ENCODE results near the gene MOBP.
"Not testable (repeated sequence)": the region's sequence is repeated elsewhere in the genome, so short reads cannot be mapped to it uniquely, and the experiment has no call there.

MOBP gene

GRCh38 chr3:39440316-39440715 lies 27.2 kb upstream of the MOBP start:
- Mint-ChIP-seq H3K36me3 (no peaks in the 10 kb centered on the region), H3K9me3 (no peaks in the 10 kb centered on the region), H3K4me3 (no peak overlapping the region), H3K27ac (no peak overlapping the region), H3K4me1 (peaks cover 0 to under 1% of the 10 kb centered on the region in 2 donors), H3K27me3 (no peaks in the 10 kb centered on the region)
- no peak for ATAC-seq (replicated peaks)
- no peak for DNase-seq

GRCh38 chr3:39443530-39443929 lies 23.9 kb upstream of the MOBP start:
- Mint-ChIP-seq H3K4me1 (peaks cover 7 to 11% of the 10 kb centered on the region in 2 donors), H3K9me3 (no peaks in the 10 kb centered on the region), H3K4me3 (no peak overlapping the region), H3K36me3 (no peaks in the 10 kb centered on the region), H3K27me3 (peaks cover 3 to 9% of the 10 kb centered on the region in 2 donors), H3K27ac (no peak overlapping the region)
- no peak for DNase-seq
- no peak for ATAC-seq (replicated peaks)

- ATAC-seq (replicated peaks): peak; percentile 68 to 82
- DNase-seq: no peak
- Mint-ChIP-seq H3K36me3 (no peaks in the 10 kb centered on the region), H3K27me3 (peaks cover 7 to 18% of the 10 kb centered on the region in 2 donors), H3K27ac (no peak overlapping the region), H3K4me1 (peaks cover 7 to 11% of the 10 kb centered on the region in 2 donors), H3K4me3 (no peak overlapping the region), H3K9me3 (no peaks in the 10 kb centered on the region)
These were observed 21.6 kb upstream of the MOBP start for GRCh38 chr3:39445927-39446326.

GRCh38 chr3:39446444-39446843 lies 21.0 kb upstream of the MOBP start:
- no peak overlapping the region for H3K27ac Mint-ChIP-seq
- no peak for DNase-seq
- ATAC-seq (replicated peaks): no peak
- H3K27me3 Mint-ChIP-seq: peaks cover 7 to 21% of the 10 kb centered on the region in 2 donors
- H3K4me1 Mint-ChIP-seq: peaks cover 7 to 11% of the 10 kb centered on the region in 2 donors
- H3K36me3 Mint-ChIP-seq: no peaks in the 10 kb centered on the region
- no peak overlapping the region for H3K4me3 Mint-ChIP-seq
- no peaks in the 10 kb centered on the region for H3K9me3 Mint-ChIP-seq

GRCh38 chr3:39447637-39448483 lies 19.6 kb upstream of the MOBP start:
- peak; percentile 83 to 84 for ATAC-seq (replicated peaks)

GRCh38 chr3:39448506-39449233 lies 18.8 kb upstream of the MOBP start:
- no peaks in the 10 kb centered on the region for H3K36me3 Mint-ChIP-seq
- ATAC-seq (replicated peaks): no peak
- no peak for DNase-seq
- H3K9me3 Mint-ChIP-seq: no peaks in the 10 kb centered on the region
- H3K27ac Mint-ChIP-seq: no peak overlapping the region
- H3K27me3 Mint-ChIP-seq: peaks cover 20 to 38% of the 10 kb centered on the region in 2 donors
- H3K4me3 Mint-ChIP-seq: no peak overlapping the region
- peaks cover 7 to 11% of the 10 kb centered on the region in 2 donors for H3K4me1 Mint-ChIP-seq

More at GRCh38 chr3:39447637-39448483, 19.6 kb upstream of the MOBP start:
- H3K27ac Mint-ChIP-seq: no peak overlapping the region
- H3K9me3 Mint-ChIP-seq: no peaks in the 10 kb centered on the region
- H3K4me3 Mint-ChIP-seq: no peak overlapping the region
- peaks cover 14 to 30% of the 10 kb centered on the region in 2 donors for H3K27me3 Mint-ChIP-seq
- peaks cover 7 to 11% of the 10 kb centered on the region in 2 donors for H3K4me1 Mint-ChIP-seq
- no peaks in the 10 kb centered on the region for H3K36me3 Mint-ChIP-seq
- peak; percentile 21 for DNase-seq

GRCh38 chr3:39449796-39450195 lies 17.7 kb upstream of the MOBP start:
- DNase-seq: no peak
- Mint-ChIP-seq H3K36me3 (no peaks in the 10 kb centered on the region), H3K27ac (no peak overlapping the region), H3K27me3 (peaks cover 20 to 46% of the 10 kb centered on the region in 2 donors), H3K4me3 (no peak overlapping the region), H3K4me1 (peaks cover 7 to 11% of the 10 kb centered on the region in 2 donors), H3K9me3 (no peaks in the 10 kb centered on the region)
- ATAC-seq (replicated peaks): no peak

GRCh38 chr3:39453134-39453533 lies 14.3 kb upstream of the MOBP start:
- H3K4me3 Mint-ChIP-seq: no peak overlapping the region
- peaks cover under 1 to 2% of the 10 kb centered on the region in 2 donors for H3K4me1 Mint-ChIP-seq
- H3K9me3 Mint-ChIP-seq: no peaks in the 10 kb centered on the region
- ATAC-seq (replicated peaks) (no peak), DNase-seq (no peak)
- H3K27ac Mint-ChIP-seq: no peak overlapping the region
- H3K27me3 Mint-ChIP-seq: peaks cover 39 to 41% of the 10 kb centered on the region in 2 donors
- H3K36me3 Mint-ChIP-seq: no peaks in the 10 kb centered on the region

GRCh38 chr3:39453872-39454271 lies 13.6 kb upstream of the MOBP start:
- not testable (repeated sequence) for H3K9me3 Mint-ChIP-seq; H3K27ac Mint-ChIP-seq; ATAC-seq (replicated peaks); H3K4me3 Mint-ChIP-seq; DNase-seq; H3K4me1 Mint-ChIP-seq; H3K36me3 Mint-ChIP-seq
- H3K27me3 Mint-ChIP-seq: peaks cover 36 to 37% of the 10 kb centered on the region in 2 donors

GRCh38 chr3:39454591-39455217 lies 12.8 kb upstream of the MOBP start:
- Mint-ChIP-seq H3K4me1 (no peaks in the 10 kb centered on the region), H3K36me3 (no peaks in the 10 kb centered on the region), H3K27ac (no peak overlapping the region), H3K27me3 (peaks cover 31 to 36% of the 10 kb centered on the region in 2 donors), H3K4me3 (no peak overlapping the region), H3K9me3 (peaks cover 0 to 1% of the 10 kb centered on the region in 2 donors)
- ATAC-seq (replicated peaks) (no peak), DNase-seq (no peak)

- H3K27ac Mint-ChIP-seq: no peak overlapping the region
- ATAC-seq (replicated peaks) (no peak), DNase-seq (no peak)
- peaks cover 30 to 41% of the 10 kb centered on the region in 2 donors for H3K27me3 Mint-ChIP-seq
- peaks cover 0 to 1% of the 10 kb centered on the region in 2 donors for H3K9me3 Mint-ChIP-seq
- no peaks in the 10 kb centered on the region for H3K36me3 Mint-ChIP-seq
- H3K4me3 Mint-ChIP-seq: no peak overlapping the region
- no peaks in the 10 kb centered on the region for H3K4me1 Mint-ChIP-seq
These were observed 11.3 kb upstream of the MOBP start for GRCh38 chr3:39456159-39456558.

- H3K27me3 Mint-ChIP-seq: peaks cover 26 to 38% of the 10 kb centered on the region in 2 donors
- H3K36me3 Mint-ChIP-seq: no peaks in the 10 kb centered on the region
- H3K4me3 Mint-ChIP-seq: no peak overlapping the region
- H3K27ac Mint-ChIP-seq: no peak overlapping the region
- peaks cover 0 to 1% of the 10 kb centered on the region in 2 donors for H3K9me3 Mint-ChIP-seq
- H3K4me1 Mint-ChIP-seq: no peaks in the 10 kb centered on the region
- DNase-seq (no peak), ATAC-seq (replicated peaks) (no peak)
These were observed 10.1 kb upstream of the MOBP start for GRCh38 chr3:39457361-39457760.

- DNase-seq; ATAC-seq (replicated peaks); H3K27ac Mint-ChIP-seq; H3K9me3 Mint-ChIP-seq; H3K36me3 Mint-ChIP-seq; H3K4me3 Mint-ChIP-seq; H3K4me1 Mint-ChIP-seq: not testable (repeated sequence)
- peaks cover 14 to 29% of the 10 kb centered on the region in 2 donors for H3K27me3 Mint-ChIP-seq
These were observed 8.9 kb upstream of the MOBP start for GRCh38 chr3:39458579-39458978.

- DNase-seq (no peak), ATAC-seq (replicated peaks) (no peak)
- H3K36me3 Mint-ChIP-seq: no peaks in the 10 kb centered on the region
- no peaks in the 10 kb centered on the region for H3K4me1 Mint-ChIP-seq
- no peak overlapping the region for H3K4me3 Mint-ChIP-seq
- H3K27ac Mint-ChIP-seq: no peak overlapping the region
- H3K27me3 Mint-ChIP-seq: peaks cover 5 to 20% of the 10 kb centered on the region in 2 donors
- H3K9me3 Mint-ChIP-seq: peaks cover 0 to 1% of the 10 kb centered on the region in 2 donors
These were observed 6.8 kb upstream of the MOBP start for GRCh38 chr3:39460677-39461076.

All from stimulated activated naive B cell treated with anti-CD40 and anti-IgM and Interleukin-4, amounts not matched to agents 10 μg/mL and 1 μg/mL and 100 μg/mL, for 72 hours (primary cell).